Suprapubic skin (tissue), 4 donors: ENCODE data around the gene TMEM243.

Experiments
- CTCF ChIP-seq, 2 donors: fragments of 200-600 bp in 1 of 2; fragments of 450-650 bp in 1 of 2; sonication (generic) in 1 of 2; IDR thresholded peaks; one replicate each; pipeline ENCODE4 v1.5.1; 2016 to 2019; ENCODE audit warnings: antibody characterized with exemption in 2 of 2, mild to moderate bottlenecking in 1 of 2, moderate library complexity in 1 of 2
- EP300 ChIP-seq: sonication (generic); formaldehyde crosslinking; IDR thresholded peaks from one replicate; pipeline ENCODE4 v1.6.1; 2017; ENCODE audit warnings: antibody characterized with exemption
- POLR2A ChIP-seq, 2 donors: fragments of 450-650 bp; IDR thresholded peaks; one replicate each; pipeline ENCODE4 v1.6.1; 2017; ENCODE audit warnings: antibody characterized with exemption in 2 of 2, mild to moderate bottlenecking in 2 of 2, moderate library complexity in 2 of 2
- POLR2AphosphoS5 ChIP-seq, 3 donors: sonication (generic); formaldehyde crosslinking; IDR thresholded peaks; one replicate each; pipeline ENCODE4 v1.6.1; 2017; ENCODE audit warnings: antibody characterized with exemption in 3 of 3

- no peak for TF ChIP-seq CTCF (IDR thresholded peaks at IDR 0.05)
- TF ChIP-seq POLR2A (IDR thresholded peaks at IDR 0.05), result no peak
- TF ChIP-seq EP300, result no peak
- no peak for TF ChIP-seq POLR2AphosphoS5 (IDR thresholded peaks at IDR 0.05)
Measured at GRCh38 chr7:87178320-87178719, 41.2 kb downstream of the TMEM243 start.
